Measurements from ENCODE around the gene CEBPG.

The CEBPG gene

DNA sequence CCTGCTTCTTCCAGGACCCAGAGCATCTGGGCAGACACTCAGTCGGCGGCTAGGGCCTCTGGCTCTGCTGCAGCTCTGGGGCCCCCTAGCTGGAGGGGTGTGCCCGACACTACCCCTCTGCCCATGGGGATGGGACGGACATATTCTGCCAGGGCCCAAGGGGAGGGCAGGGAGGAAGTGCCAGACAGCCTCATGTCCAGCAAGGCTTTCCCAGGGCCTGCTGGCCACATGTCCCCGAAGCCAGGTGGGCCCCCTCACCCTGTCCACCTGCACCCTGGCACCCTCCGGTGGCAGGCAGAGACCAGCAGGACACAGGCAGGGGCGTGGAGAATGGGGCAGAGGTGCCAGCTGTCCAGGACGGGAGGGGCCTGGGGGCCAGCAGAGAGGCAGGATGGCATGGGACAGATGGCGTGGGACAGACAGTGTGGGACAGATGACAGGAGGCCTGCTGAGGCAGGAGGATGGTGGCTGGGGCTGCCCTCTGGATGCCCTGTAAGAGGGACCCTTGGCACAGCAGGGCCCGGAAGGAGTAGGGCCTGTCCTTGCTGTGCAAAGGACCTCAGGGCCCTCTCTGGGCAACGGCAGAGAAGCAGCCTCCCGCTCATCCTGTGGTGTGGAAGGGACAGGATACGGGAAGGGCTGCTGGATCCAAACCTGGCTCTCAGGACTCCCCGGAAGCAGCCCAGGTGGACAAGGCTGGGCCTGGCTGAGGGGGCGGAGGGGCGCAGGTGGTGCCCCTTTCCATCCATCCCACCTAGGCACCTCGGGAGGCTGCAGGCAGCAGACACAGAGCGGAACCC, 29.1 kb downstream of the CEBPG start:
- no peaks in the 10 kb centered on the region for H4K20me1 ChIP-seq (ENCODE audit: insufficient read depth, low read length)
- no peak overlapping the region for H3K27ac ChIP-seq (ENCODE audit: low read length)
- H3K4me1 ChIP-seq (ENCODE audit: low read length), result no peaks in the 10 kb centered on the region
- TF ChIP-seq EZH2 (optimal IDR thresholded peaks at IDR 0.05; ENCODE audit: low read depth, low read length) (no peak), EZH2phosphoT487 (IDR thresholded peaks at IDR 0.05; ENCODE audit: low read length) (no peak)
- TF ChIP-seq, protein P1, sequence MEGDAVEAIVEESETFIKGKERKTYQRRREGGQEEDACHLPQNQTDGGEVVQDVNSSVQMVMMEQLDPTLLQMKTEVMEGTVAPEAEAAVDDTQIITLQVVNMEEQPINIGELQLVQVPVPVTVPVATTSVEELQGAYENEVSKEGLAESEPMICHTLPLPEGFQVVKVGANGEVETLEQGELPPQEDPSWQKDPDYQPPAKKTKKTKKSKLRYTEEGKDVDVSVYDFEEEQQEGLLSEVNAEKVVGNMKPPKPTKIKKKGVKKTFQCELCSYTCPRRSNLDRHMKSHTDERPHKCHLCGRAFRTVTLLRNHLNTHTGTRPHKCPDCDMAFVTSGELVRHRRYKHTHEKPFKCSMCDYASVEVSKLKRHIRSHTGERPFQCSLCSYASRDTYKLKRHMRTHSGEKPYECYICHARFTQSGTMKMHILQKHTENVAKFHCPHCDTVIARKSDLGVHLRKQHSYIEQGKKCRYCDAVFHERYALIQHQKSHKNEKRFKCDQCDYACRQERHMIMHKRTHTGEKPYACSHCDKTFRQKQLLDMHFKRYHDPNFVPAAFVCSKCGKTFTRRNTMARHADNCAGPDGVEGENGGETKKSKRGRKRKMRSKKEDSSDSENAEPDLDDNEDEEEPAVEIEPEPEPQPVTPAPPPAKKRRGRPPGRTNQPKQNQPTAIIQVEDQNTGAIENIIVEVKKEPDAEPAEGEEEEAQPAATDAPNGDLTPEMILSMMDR (IDR thresholded peaks at IDR 0.05; ENCODE audit: low read length), result no peak
- H3K79me2 ChIP-seq (ENCODE audit: low read length), result no peaks in the 10 kb centered on the region
- no peak overlapping the region for H3K4me2 ChIP-seq (ENCODE audit: low read depth, low read length)
- no peaks in the 10 kb centered on the region for H3F3A ChIP-seq (ENCODE audit: insufficient read depth, low read length)
- H3K36me3 ChIP-seq (replicated peaks; ENCODE audit: insufficient read depth, low read length), result no peaks in the 10 kb centered on the region
- H2AFZ ChIP-seq (ENCODE audit: low read length), result no peak overlapping the region
- H3K27me3 ChIP-seq (replicated peaks; ENCODE audit: insufficient read depth, low read length), result no peaks in the 10 kb centered on the region
- H3K4me3 ChIP-seq (ENCODE audit: low read length), result no peak overlapping the region
- H3K9ac ChIP-seq (ENCODE audit: low read length), result no peak overlapping the region
- H3K9me3 ChIP-seq (replicated peaks; ENCODE audit: insufficient read depth, low read length), result no peaks in the 10 kb centered on the region
- no peak for DNase-seq
- H3K9me2 ChIP-seq (replicated peaks; ENCODE audit: insufficient read depth, low read length), result no peaks in the 10 kb centered on the region

DNA sequence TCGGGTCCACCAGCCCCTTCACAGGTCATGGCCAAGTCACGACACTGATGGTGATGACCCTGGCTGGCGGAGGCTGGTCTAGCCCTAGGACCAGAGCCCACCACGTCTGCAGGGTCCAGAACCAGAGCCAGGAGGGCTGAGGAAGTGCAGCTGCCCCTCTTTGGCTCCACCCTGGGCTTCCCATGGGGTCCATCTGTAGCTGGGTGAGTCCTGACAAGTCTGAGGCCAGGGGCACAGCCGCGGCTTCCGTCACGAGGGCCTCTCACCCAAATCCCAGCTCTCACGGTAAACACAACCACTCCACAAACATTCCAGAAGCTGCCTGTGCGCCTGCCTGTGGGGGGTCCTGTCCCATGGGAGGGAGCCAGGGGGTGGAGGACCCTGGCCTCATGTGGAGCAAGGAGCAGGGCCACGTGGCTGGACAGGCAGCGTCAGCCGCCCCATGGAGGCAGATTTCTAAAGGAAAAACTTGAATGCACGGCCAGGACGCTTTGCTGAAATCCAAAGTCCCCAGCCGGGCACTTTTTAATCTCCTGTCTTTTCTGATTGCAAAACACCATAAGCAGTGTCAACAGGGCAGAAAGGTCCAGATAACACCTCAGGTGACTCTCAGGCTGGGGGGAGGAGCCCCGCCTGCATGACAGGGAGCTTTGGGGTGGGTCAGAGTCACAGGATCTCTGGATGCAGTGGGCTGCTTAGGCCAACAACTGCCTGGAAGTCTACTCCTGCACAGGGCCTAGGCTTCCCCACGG, 29.9 kb downstream of the CEBPG start:
- no peaks in the 10 kb centered on the region for H3K9me3 ChIP-seq (replicated peaks; ENCODE audit: insufficient read depth, low read length)
- H3K79me2 ChIP-seq (ENCODE audit: low read length), result no peaks in the 10 kb centered on the region
- TF ChIP-seq EZH2phosphoT487 (IDR thresholded peaks at IDR 0.05; ENCODE audit: low read length), result no peak
- H3K4me2 ChIP-seq (ENCODE audit: low read depth, low read length), result no peak overlapping the region
- H3K9me2 ChIP-seq (replicated peaks; ENCODE audit: insufficient read depth, low read length), result no peaks in the 10 kb centered on the region
- no peak overlapping the region for H2AFZ ChIP-seq (ENCODE audit: low read length)
- no peak overlapping the region for H3K9ac ChIP-seq (ENCODE audit: low read length)
- no peaks in the 10 kb centered on the region for H4K20me1 ChIP-seq (ENCODE audit: insufficient read depth, low read length)
- DNase-seq, result no peak
- no peak overlapping the region for H3K27ac ChIP-seq (ENCODE audit: low read length)
- no peaks in the 10 kb centered on the region for H3K27me3 ChIP-seq (replicated peaks; ENCODE audit: insufficient read depth, low read length)
- H3K4me1 ChIP-seq (ENCODE audit: low read length), result no peaks in the 10 kb centered on the region
- H3K4me3 ChIP-seq (ENCODE audit: low read length), result no peak overlapping the region
- no peaks in the 10 kb centered on the region for H3F3A ChIP-seq (ENCODE audit: insufficient read depth, low read length)
- H3K36me3 ChIP-seq (replicated peaks; ENCODE audit: insufficient read depth, low read length), result no peaks in the 10 kb centered on the region

DNA sequence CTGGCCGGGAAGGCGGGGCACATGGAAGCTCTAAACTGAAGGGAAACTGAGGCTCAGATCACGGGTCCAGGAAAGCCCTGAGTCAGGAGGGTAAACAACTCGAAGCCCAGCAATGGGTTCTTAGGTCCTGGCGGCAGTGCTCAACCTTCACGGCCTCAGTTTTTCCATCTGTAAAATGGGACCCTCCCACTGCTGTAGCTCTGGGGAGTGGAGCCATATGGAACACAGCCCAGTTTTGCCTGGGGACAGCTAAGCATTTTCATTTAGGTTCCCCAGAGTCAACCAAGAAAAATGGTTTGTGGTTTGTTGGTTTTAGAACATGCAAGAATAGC, 30.4 kb downstream of the CEBPG start:
- Histone ChIP-seq H3K9ac (ENCODE audit: low read length) (no peak overlapping the region), H3K4me2 (ENCODE audit: low read depth, low read length) (no peak overlapping the region), H4K20me1 (ENCODE audit: insufficient read depth, low read length) (no peaks in the 10 kb centered on the region), H3K27me3 (replicated peaks; ENCODE audit: insufficient read depth, low read length) (no peaks in the 10 kb centered on the region), H3K4me1 (ENCODE audit: low read length) (no peaks in the 10 kb centered on the region), H3K36me3 (replicated peaks; ENCODE audit: insufficient read depth, low read length) (no peaks in the 10 kb centered on the region), H3F3A (ENCODE audit: insufficient read depth, low read length) (no peaks in the 10 kb centered on the region), H3K9me2 (replicated peaks; ENCODE audit: insufficient read depth, low read length) (no peaks in the 10 kb centered on the region), H2AFZ (ENCODE audit: low read length) (no peak overlapping the region), H3K4me3 (ENCODE audit: low read length) (no peak overlapping the region), H3K9me3 (replicated peaks; ENCODE audit: insufficient read depth, low read length) (no peaks in the 10 kb centered on the region), H3K27ac (ENCODE audit: low read length) (no peak overlapping the region), H3K79me2 (ENCODE audit: low read length) (no peaks in the 10 kb centered on the region)
- TF ChIP-seq EZH2 (optimal IDR thresholded peaks at IDR 0.05; ENCODE audit: low read depth, low read length) (no peak), EZH2phosphoT487 (IDR thresholded peaks at IDR 0.05; ENCODE audit: low read length) (no peak)
- TF ChIP-seq, protein P1 (IDR thresholded peaks at IDR 0.05; ENCODE audit: low read length), result no peak
- DNase-seq, result no peak

Data from MM.1S (cell line).